ENCODE measurements around the gene FKBP1C.

The FKBP1C gene

DNA sequence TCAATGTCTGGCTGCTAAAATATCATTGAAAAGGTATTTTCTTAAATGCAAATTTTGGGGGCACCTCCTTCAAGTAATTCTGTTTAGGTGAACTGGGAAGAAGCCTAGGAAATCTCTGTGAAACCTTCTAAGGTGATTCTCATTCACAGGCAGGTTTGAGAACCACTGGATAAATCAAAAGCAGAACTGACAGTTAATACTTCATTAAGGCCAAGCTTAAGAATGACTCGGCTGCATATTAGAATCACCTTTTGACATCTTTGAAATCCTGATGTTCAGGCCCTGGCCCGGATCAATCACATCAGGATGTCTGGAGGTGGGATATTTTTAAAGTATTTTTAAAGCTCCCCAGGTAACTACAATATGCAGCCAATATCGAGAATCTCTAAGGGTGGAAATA, 50.6 kb downstream of the FKBP1C start:
- H3K27ac ChIP-seq (ENCODE audit: low read length) = no peak overlapping the region
- no peaks in the 10 kb centered on the region for H3K9me3 ChIP-seq (ENCODE audit: control insufficient read depth in 2 of 2, low read length in 2 of 2)
- no peaks in the 10 kb centered on the region for H3K27me3 ChIP-seq (ENCODE audit: control insufficient read depth in 1 of 2, insufficient read depth in 2 of 2, low read length in 2 of 2)
- H3K4me3 ChIP-seq (ENCODE audit: low read length in 2 of 2) = no peak overlapping the region
- H3K36me3 ChIP-seq (ENCODE audit: control insufficient read depth in 2 of 2, insufficient read depth in 2 of 2, low read length in 2 of 2) = no peaks in the 10 kb centered on the region
- no peak overlapping the region for H3K9ac ChIP-seq (ENCODE audit: low read length in 2 of 2)
- no peaks in the 10 kb centered on the region for H3K4me1 ChIP-seq (ENCODE audit: control insufficient read depth, insufficient read depth, low read length)

Data from stomach smooth muscle (tissue), 2 donors.